HepG2 (cell line): Measurements from ENCODE around the gene NAV1. TPM values are rescaled to one million over a fixed set of nuclear protein-coding genes. Genes with fewer than 3 reads are reported as not detected.

Source experiments
- ATRX ChIP-seq: sonication (generic); formaldehyde crosslinking; IDR thresholded peaks from 2 replicates; pipeline ENCODE4 v1.4.0; 2020; ENCODE audit warnings: missing genetic modification reagents, borderline replicate concordance
- EHMT2 ChIP-seq: fragments of 200-600 bp; sonication (generic); IDR thresholded peaks from 2 replicates; pipeline ENCODE4 v1.7.0; 2017; ENCODE audit warnings: antibody characterized with exemption, low read depth, low read length, borderline replicate concordance
- HCFC1 ChIP-seq: fragments of 150-350 bp; IDR thresholded peaks from 2 replicates; pipeline ENCODE4 v1.6.1; 2014; ENCODE audit warnings: low read depth, low read length
- HOXA3 ChIP-seq: sonication (generic); formaldehyde crosslinking; IDR thresholded peaks from 2 replicates; pipeline ENCODE4 v1.5.0; 2020; ENCODE audit warnings: missing genetic modification reagents
- KLF12 ChIP-seq: sonication (generic); formaldehyde crosslinking; IDR thresholded peaks from 2 replicates; pipeline ENCODE4 v1.4.0; 2020; ENCODE audit warnings: missing genetic modification reagents, borderline replicate concordance
- MYNN ChIP-seq: sonication (generic); formaldehyde crosslinking; IDR thresholded peaks from 2 replicates; pipeline ENCODE4 v1.4.0; 2020; ENCODE audit warnings: mild to moderate bottlenecking, low read depth, missing genetic modification reagents
- PHF21A ChIP-seq: sonication (generic); formaldehyde crosslinking; IDR thresholded peaks from 2 replicates; pipeline ENCODE4 v1.5.0; 2020; ENCODE audit warnings: mild to moderate bottlenecking, missing genetic modification reagents
- POLR2A ChIP-seq, 2 experiments: IDR thresholded peaks; 2 replicates each; pipeline ENCODE4 v1.6.1; 2011; ENCODE audit warnings: low read depth in 2 of 2, low read length in 2 of 2, mild to moderate bottlenecking in 1 of 2, moderate library complexity in 1 of 2; ENCODE audit not compliant: insufficient read depth in 1 of 2
- RAD21 ChIP-seq: fragments of 450-650 bp; formaldehyde crosslinking; IDR thresholded peaks from 2 replicates; pipeline ENCODE4 v1.5.0; 2020; ENCODE audit warnings: mild to moderate bottlenecking
- RFX1 ChIP-seq: fragments of 450-650 bp; IDR thresholded peaks from 2 replicates; pipeline ENCODE4 v1.6.1; 2017
- SP4 ChIP-seq: sonication (generic); formaldehyde crosslinking; IDR thresholded peaks from 2 replicates; pipeline ENCODE4 v1.8.1; 2023; ENCODE audit warnings: mild to moderate bottlenecking, missing genetic modification reagents
- TCF12 ChIP-seq, 2 experiments: fragments of 450-650 bp in 1 of 2; sonication (generic) in 1 of 2; formaldehyde crosslinking in 1 of 2; IDR thresholded peaks; 2 replicates each; pipeline versions ENCODE4 v1.6.1 to v1.8.0; 2017 to 2022; ENCODE audit warnings: antibody characterized with exemption in 1 of 2, mild to moderate bottlenecking in 1 of 2, missing genetic modification reagents in 1 of 2, moderate library complexity in 1 of 2
- TCF7L2 ChIP-seq: IDR thresholded peaks from 2 replicates; pipeline ENCODE4 v1.6.1; 2011; ENCODE audit warnings: mild to moderate bottlenecking, low read depth, low read length, moderate library complexity
- YEATS2 ChIP-seq: sonication (generic); formaldehyde crosslinking; IDR thresholded peaks from 2 replicates; pipeline ENCODE4 v1.4.0; 2020; ENCODE audit warnings: missing genetic modification reagents, borderline replicate concordance
- ZMYM4 ChIP-seq: sonication (generic); formaldehyde crosslinking; IDR thresholded peaks from 2 replicates; pipeline ENCODE4 v1.8.1; 2023; ENCODE audit warnings: mild to moderate bottlenecking, missing genetic modification reagents
- ZNF446 ChIP-seq: sonication (generic); formaldehyde crosslinking; IDR thresholded peaks from 2 replicates; pipeline ENCODE4 v1.5.0; 2020; ENCODE audit warnings: mild to moderate bottlenecking, missing genetic modification reagents
- ZNF501 ChIP-seq: sonication (generic); formaldehyde crosslinking; IDR thresholded peaks from 2 replicates; pipeline ENCODE4 v1.5.1; 2020; ENCODE audit warnings: mild to moderate bottlenecking, moderate library complexity, missing genetic modification reagents
- ZNF563 ChIP-seq: sonication (generic); formaldehyde crosslinking; IDR thresholded peaks from 2 replicates; pipeline ENCODE4 v1.8.0; 2022; ENCODE audit warnings: mild to moderate bottlenecking, moderate library complexity, missing genetic modification reagents
- ZNF570 ChIP-seq: sonication (generic); formaldehyde crosslinking; IDR thresholded peaks from 2 replicates; pipeline ENCODE4 v1.4.0; 2020; ENCODE audit warnings: mild to moderate bottlenecking, missing genetic modification reagents, borderline replicate concordance
- ZNF777 ChIP-seq: sonication (generic); formaldehyde crosslinking; IDR thresholded peaks from 2 replicates; pipeline ENCODE4 v1.4.0; 2020; ENCODE audit warnings: missing genetic modification reagents
- ZSCAN20 ChIP-seq: sonication (generic); formaldehyde crosslinking; IDR thresholded peaks from 2 replicates; pipeline ENCODE4 v1.4.0; 2020; ENCODE audit warnings: missing genetic modification reagents, mild to moderate bottlenecking, borderline replicate concordance
- polyA plus RNA-seq, 8 experiments: library from polyadenylated mRNA; depleted of rRNA in 3 of 8; stranded (reverse) in 7 of 8; unstranded in 1 of 8; fragments of >200 nt; fragmentation: Illumina TruSeq in 4 of 8; extraction: Trizol in 4 of 8; gene quantifications; 2 replicates each; pipeline versions ENCODE4 v1.2.1 to v1.2.3, GENCODE V29; 2011 to 2016; ENCODE audit warnings: low read depth in 4 of 8, missing spikeins in 1 of 8, mixed read lengths in 1 of 8; ENCODE audit not compliant: insufficient read depth in 1 of 8
- total RNA-seq, 5 experiments: library from RNA; depleted of rRNA; stranded (reverse); fragments of >200 nt; fragmentation: Illumina TruSeq; extraction: Trizol; gene quantifications; 2 replicates each; pipeline ENCODE4 v1.2.3, GENCODE V29; 2016; ENCODE audit warnings: low read depth in 1 of 5
- TF ChIP-seq, protein P1 (sequence below): IDR thresholded peaks from 2 replicates; pipeline ENCODE4 v1.6.1; 2016; ENCODE audit warnings: low read depth, borderline replicate concordance
- TF ChIP-seq, protein P2 (sequence below): IDR thresholded peaks from 2 replicates; pipeline ENCODE4 v1.6.1; 2012; ENCODE audit warnings: low read depth, low read length, improper control_type of control experiment
- TF ChIP-seq, protein P3 (sequence below): sonication (generic); formaldehyde crosslinking; IDR thresholded peaks from 2 replicates; pipeline ENCODE4 v1.4.0; 2020; ENCODE audit warnings: missing genetic modification reagents
- TF ChIP-seq, protein P4 (sequence below): sonication (generic); formaldehyde crosslinking; IDR thresholded peaks from 2 replicates; pipeline ENCODE4 v1.8.1; 2022; ENCODE audit warnings: mild to moderate bottlenecking, missing genetic modification reagents
- TF ChIP-seq, protein P5 (sequence below): IDR thresholded peaks from 2 replicates; pipeline ENCODE4 v1.6.1; 2018; ENCODE audit warnings: missing genetic modification reagents, mild to moderate bottlenecking, missing compliant biosample characterization

The NAV1 gene
- total and polyA plus RNA-seq, 2 of the 13 experiments (the other 11 are each of a cell fraction or from before 2014, with no cell fraction given), result not detected

GRCh38 chr1:201506557-201507359 is 32.2 kb upstream of the NAV1 start, which contains the start of gene CSRP1 (continued):
- TF ChIP-seq ZNF501 (CRISPR knock-in tag) (0 out of 2 replicates have a peak, but pooled peaks have one; percentile 60), YEATS2 (peak; percentile 1; the same call in 1 of the 2 replicates), RAD21 (CRISPR knock-in tag) (peak; percentile 37; the same call in 1 of the 2 replicates), TCF7L2 (no peak), ZNF570 (CRISPR knock-in tag) (no peak), HOXA3 (CRISPR knock-in tag) (peak; percentile 68; the same call in 1 of the 2 replicates), RFX1 (no peak), TCF12 (IDR thresholded peaks at IDR 0.05) (no peak), TCF12 (CRISPR knock-in tag; IDR thresholded peaks at IDR 0.05) (peak; percentile 70; the same call in 1 of the 2 replicates), ZNF446 (CRISPR knock-in tag) (no peak), ZMYM4 (0 out of 2 replicates have a peak, but pooled peaks have one; percentile 19), MYNN (no peak), KLF12 (peak; percentile 53; the same call in 1 of the 2 replicates), ATRX (CRISPR knock-in tag) (no peak), POLR2A (IDR thresholded peaks at IDR 0.05; ENCODE audit: insufficient read depth in 1 of 2, low read depth in 2 of 2, low read length in 2 of 2) (peak; percentile 71 to 72), ZNF563 (peak; percentile 66; the same call in 1 of the 2 replicates), PHF21A (CRISPR knock-in tag) (no peak), EHMT2 (no peak), SP4 (CRISPR knock-in tag) (0 out of 2 replicates have a peak, but pooled peaks have one; percentile 18), ZSCAN20 (no peak), ZNF777 (CRISPR knock-in tag) (no peak), HCFC1 (no peak)
- TF ChIP-seq, protein P1, sequence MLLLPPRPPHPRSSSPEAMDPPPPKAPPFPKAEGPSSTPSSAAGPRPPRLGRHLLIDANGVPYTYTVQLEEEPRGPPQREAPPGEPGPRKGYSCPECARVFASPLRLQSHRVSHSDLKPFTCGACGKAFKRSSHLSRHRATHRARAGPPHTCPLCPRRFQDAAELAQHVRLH (CRISPR knock-in tag), result no peak
- TF ChIP-seq, protein P2, sequence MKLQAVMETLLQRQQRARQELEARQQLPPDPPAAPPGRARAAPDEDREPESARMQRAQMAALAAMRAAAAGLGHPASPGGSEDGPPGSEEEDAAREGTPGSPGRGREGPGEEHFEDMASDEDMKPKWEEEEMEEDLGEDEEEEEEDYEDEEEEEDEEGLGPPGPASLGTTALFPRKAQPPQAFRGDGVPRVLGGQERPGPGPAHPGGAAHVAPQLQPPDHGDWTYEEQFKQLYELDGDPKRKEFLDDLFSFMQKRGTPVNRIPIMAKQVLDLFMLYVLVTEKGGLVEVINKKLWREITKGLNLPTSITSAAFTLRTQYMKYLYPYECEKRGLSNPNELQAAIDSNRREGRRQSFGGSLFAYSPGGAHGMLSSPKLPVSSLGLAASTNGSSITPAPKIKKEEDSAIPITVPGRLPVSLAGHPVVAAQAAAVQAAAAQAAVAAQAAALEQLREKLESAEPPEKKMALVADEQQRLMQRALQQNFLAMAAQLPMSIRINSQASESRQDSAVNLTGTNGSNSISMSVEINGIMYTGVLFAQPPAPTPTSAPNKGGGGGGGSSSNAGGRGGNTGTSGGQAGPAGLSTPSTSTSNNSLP, result no peak
- TF ChIP-seq, protein P3, sequence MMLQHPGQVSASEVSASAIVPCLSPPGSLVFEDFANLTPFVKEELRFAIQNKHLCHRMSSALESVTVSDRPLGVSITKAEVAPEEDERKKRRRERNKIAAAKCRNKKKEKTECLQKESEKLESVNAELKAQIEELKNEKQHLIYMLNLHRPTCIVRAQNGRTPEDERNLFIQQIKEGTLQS (CRISPR knock-in tag), result peak; percentile 72; the same call in 1 of the 2 replicates
- TF ChIP-seq, protein P4, sequence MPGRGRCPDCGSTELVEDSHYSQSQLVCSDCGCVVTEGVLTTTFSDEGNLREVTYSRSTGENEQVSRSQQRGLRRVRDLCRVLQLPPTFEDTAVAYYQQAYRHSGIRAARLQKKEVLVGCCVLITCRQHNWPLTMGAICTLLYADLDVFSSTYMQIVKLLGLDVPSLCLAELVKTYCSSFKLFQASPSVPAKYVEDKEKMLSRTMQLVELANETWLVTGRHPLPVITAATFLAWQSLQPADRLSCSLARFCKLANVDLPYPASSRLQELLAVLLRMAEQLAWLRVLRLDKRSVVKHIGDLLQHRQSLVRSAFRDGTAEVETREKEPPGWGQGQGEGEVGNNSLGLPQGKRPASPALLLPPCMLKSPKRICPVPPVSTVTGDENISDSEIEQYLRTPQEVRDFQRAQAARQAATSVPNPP (CRISPR knock-in tag), result 0 out of 2 replicates have a peak, but pooled peaks have one; percentile 24
- TF ChIP-seq, protein P5, sequence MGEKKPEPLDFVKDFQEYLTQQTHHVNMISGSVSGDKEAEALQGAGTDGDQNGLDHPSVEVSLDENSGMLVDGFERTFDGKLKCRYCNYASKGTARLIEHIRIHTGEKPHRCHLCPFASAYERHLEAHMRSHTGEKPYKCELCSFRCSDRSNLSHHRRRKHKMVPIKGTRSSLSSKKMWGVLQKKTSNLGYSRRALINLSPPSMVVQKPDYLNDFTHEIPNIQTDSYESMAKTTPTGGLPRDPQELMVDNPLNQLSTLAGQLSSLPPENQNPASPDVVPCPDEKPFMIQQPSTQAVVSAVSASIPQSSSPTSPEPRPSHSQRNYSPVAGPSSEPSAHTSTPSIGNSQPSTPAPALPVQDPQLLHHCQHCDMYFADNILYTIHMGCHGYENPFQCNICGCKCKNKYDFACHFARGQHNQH (CRISPR knock-in tag), result no peak; the same call in 1 of the 2 replicates
